ENCODE data around the gene TTYH2.

- TF ChIP-seq CTCF (IDR thresholded peaks at IDR 0.05; ENCODE audit: low read depth, low read length) (no peak), POLR2A (IDR thresholded peaks at IDR 0.05; ENCODE audit: extremely low read depth, insufficient read length) (no peak), MYC (IDR thresholded peaks at IDR 0.05; ENCODE audit: low read depth, low read length) (no peak)
Observed at GRCh38 chr17:74307984-74308773, 94.8 kb downstream of the TTYH2 start.

Data from NB4 (cell line).